Ovary (tissue), 9 donors: Measurements from ENCODE around the gene RSU1. TPM values are rescaled to one million over a fixed set of nuclear protein-coding genes. Genes with fewer than 3 reads are reported as not detected.

Experiments
- DNase-seq, 5 donors: peaks; one replicate each; pipeline ENCODE4 v3.0.0-alpha.2; 2019 to 2020
- H3K27ac ChIP-seq, 2 donors: fragments of 200-600 bp; one replicate each; pipeline versions ENCODE4 v1.5.1 to v1.8.0; 2019 to 2022
- H3K27me3 ChIP-seq: fragments of 200-600 bp; one replicate; pipeline ENCODE4 v1.8.0; 2022
- H3K36me3 ChIP-seq: fragments of 200-600 bp; sonication (generic); one replicate; pipeline ENCODE4 v1.5.1; 2019
- H3K4me1 ChIP-seq: one replicate; pipeline ENCODE4 v1.8.1; 2013; ENCODE audit warnings: mild to moderate bottlenecking, moderate library complexity; ENCODE audit not compliant: insufficient read depth
- H3K4me3 ChIP-seq: fragments of 200-600 bp; sonication (generic); one replicate; pipeline ENCODE4 v1.5.1; 2017
- H3K9me3 ChIP-seq, 2 donors: fragments of 200-600 bp in 1 of 2; sonication (generic) in 1 of 2; one replicate each; pipeline versions ENCODE4 v1.5.1 to v1.8.1; 2013 to 2019; ENCODE audit warnings: mild to moderate bottlenecking in 1 of 2, moderate library complexity in 1 of 2
- EP300 ChIP-seq: sonication (generic); formaldehyde crosslinking; IDR thresholded peaks from one replicate; pipeline ENCODE4 v1.6.1; 2017; ENCODE audit warnings: antibody characterized with exemption
- POLR2A ChIP-seq: fragments of 450-650 bp; IDR thresholded peaks from one replicate; pipeline ENCODE4 v1.6.1; 2017; ENCODE audit warnings: antibody characterized with exemption, mild to moderate bottlenecking, moderate library complexity
- WGBS, 3 donors: extraction: QIAGEN DNeasy Blood & Tissue Kit in 1 of 3; methylation state at CpG; one replicate each; pipeline versions ENCODE4 v1.1.5 to v1.1.7; 2013 to 2017; 5-methylcytosine and 5-hydroxymethylcytosine counted together
- intact Hi-C, 4 donors: fragments of 100-400 bp; cut with DNase I; formaldehyde crosslinking; loops; one replicate each; pipeline versions ENCODE4 v1.11.0 to v1.15.1; 2022 to 2023
- polyA plus RNA-seq, 2 donors: library from polyadenylated mRNA; stranded (reverse); fragments of 200-250 nt in 1 of 2; fragments of 350-450 nt in 1 of 2; fragmentation: Illumina TruSeq in 1 of 2; extraction: RNeasy Lipid Tissue Mini Kit (QIAGEN cat#74804) in 1 of 2; gene quantifications; one replicate each; pipeline ENCODE4 v1.2.3, GENCODE V29; 2013 to 2014
- total RNA-seq, 7 donors: library from RNA; depleted of rRNA in 2 of 7; stranded (reverse); fragments of >200 nt in 2 of 7; fragmentation: NEBNext Ultra II Directional in 3 of 7; extraction: Animal tissue kit (Norgen Biotek cat#: 25700) in 3 of 7; gene quantifications; one replicate each; pipeline versions ENCODE4 v1.1.0 to v1.2.4, GENCODE V29; 2016 to 2023
- TF ChIP-seq, protein P1 (sequence below), 3 donors: fragments of 450-650 bp in 2 of 3; fragments of 200-600 bp in 1 of 3; IDR thresholded peaks; one replicate each; pipeline versions ENCODE4 v1.5.1 to v1.8.0; 2016 to 2022; ENCODE audit warnings: antibody characterized with exemption in 3 of 3, mild to moderate bottlenecking in 1 of 3
- donor health status: DM: no; HTN: no; CAD: no; lungs with moderate emphysema.
- donor health status: DM: no; HTN: no; CAD: no.
- donor health status: Bipolar disorder and iron deficiency.
- donor health status: DM: yes; HTN: yes; CAD: no.
- donor health status: DM: no; HTN: no; CAD: no.
- donor health status: DM: yes; HTN: yes; CAD: no.

The RSU1 gene
- total and polyA plus RNA-seq, 9 donors, result 30.1 to 184 (median 70.3) TPM

DNA sequence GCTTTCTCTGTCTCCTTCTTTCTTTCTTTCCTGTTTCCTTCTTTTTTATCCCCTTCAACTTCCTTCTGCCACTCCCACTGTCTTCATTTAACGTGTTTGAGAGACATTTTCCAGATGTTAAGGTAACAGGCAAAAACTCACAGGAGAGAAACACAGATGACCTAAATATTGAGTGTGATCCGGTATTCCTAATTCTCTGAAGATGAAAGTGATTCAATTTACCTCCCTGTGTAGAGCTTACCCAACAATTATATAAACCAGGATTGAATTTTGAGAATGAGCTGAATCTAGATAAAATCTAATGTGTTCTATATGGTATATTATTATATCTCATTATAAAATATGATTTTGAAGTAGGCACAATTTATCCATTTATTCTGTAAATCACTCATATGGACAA lies 46.5 kb upstream of the RSU1 start:
- Histone ChIP-seq H3K4me3 (no peak overlapping the region), H3K4me1 (no peaks in the 10 kb centered on the region), H3K9me3 (no peaks in the 10 kb centered on the region), H3K27ac (no peak overlapping the region), H3K36me3 (no peaks in the 10 kb centered on the region), H3K27me3 (no peaks in the 10 kb centered on the region)
- DNase-seq, result no peak
- no peak for TF ChIP-seq EP300
- TF ChIP-seq, protein P1, sequence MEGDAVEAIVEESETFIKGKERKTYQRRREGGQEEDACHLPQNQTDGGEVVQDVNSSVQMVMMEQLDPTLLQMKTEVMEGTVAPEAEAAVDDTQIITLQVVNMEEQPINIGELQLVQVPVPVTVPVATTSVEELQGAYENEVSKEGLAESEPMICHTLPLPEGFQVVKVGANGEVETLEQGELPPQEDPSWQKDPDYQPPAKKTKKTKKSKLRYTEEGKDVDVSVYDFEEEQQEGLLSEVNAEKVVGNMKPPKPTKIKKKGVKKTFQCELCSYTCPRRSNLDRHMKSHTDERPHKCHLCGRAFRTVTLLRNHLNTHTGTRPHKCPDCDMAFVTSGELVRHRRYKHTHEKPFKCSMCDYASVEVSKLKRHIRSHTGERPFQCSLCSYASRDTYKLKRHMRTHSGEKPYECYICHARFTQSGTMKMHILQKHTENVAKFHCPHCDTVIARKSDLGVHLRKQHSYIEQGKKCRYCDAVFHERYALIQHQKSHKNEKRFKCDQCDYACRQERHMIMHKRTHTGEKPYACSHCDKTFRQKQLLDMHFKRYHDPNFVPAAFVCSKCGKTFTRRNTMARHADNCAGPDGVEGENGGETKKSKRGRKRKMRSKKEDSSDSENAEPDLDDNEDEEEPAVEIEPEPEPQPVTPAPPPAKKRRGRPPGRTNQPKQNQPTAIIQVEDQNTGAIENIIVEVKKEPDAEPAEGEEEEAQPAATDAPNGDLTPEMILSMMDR (IDR thresholded peaks at IDR 0.05), result no peak
- TF ChIP-seq POLR2A, result no peak
- WGBS, 3 donors, result 88 to 92% (median 89%) methylated on average over 2 of the region's 2 CpGs
- intact Hi-C loops, result no loop called here

DNA sequence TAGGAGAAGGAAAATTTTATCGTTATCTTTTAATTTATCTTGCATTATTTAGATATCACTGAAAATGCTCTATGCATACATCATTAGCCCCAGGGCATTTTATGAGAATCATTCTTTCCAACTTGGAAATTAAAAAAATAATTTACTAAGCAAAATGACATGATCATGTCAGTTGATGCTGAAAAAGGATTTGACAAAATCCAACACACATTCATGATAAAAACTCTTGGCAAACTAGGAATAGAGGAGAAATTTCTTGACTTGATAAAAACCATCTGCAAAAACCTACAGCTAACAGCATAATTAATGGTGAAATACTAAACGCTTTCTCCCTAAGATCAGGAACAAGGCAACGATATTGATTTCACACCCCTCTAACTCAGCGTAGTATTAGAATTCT lies 40.2 kb upstream of the RSU1 start:
- no peaks in the 10 kb centered on the region for H3K27me3 ChIP-seq
- H3K36me3 ChIP-seq, result no peaks in the 10 kb centered on the region
- no peak for TF ChIP-seq POLR2A
- TF ChIP-seq EP300, result no peak
- TF ChIP-seq, protein P1 (IDR thresholded peaks at IDR 0.05), result no peak
- no peak for DNase-seq
- intact Hi-C loops, result no loop called here
- 65 to 75% (median 75%) methylated on average over 4 of the region's 4 CpGs for WGBS, 3 donors
- no peaks in the 10 kb centered on the region for H3K9me3 ChIP-seq
- H3K4me3 ChIP-seq, result no peak overlapping the region
- no peaks in the 10 kb centered on the region for H3K4me1 ChIP-seq
- H3K27ac ChIP-seq, result no peak overlapping the region

DNA sequence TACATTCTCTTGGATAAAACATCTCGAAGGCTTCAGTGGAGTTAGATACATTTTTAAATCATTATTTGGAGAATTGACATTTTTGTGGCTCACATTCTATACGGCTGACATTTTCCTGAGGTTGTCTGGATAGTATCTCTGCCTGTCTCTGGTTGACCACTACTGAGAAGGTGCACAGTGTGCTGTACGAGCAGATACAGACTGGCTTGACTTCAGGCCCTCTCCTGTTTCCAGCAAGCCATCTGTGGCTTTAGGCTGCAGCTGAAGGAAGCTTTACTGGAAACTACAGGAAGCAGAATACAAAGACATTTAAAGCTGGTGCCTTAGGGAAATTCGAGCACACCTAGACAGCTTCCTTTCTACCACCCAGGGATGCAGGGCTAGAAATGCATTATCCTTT lies 39.3 kb upstream of the RSU1 start:
- Histone ChIP-seq H3K9me3 (no peaks in the 10 kb centered on the region), H3K36me3 (no peaks in the 10 kb centered on the region), H3K4me3 (no peak overlapping the region), H3K4me1 (no peaks in the 10 kb centered on the region), H3K27me3 (no peaks in the 10 kb centered on the region), H3K27ac (no peak overlapping the region)
- TF ChIP-seq, protein P1 (IDR thresholded peaks at IDR 0.05), result no peak
- no peak for TF ChIP-seq EP300
- no peak for TF ChIP-seq POLR2A
- intact Hi-C loops, result no loop called here
- WGBS, 3 donors, result 28 to 33% (median 28%) methylated on average over 4 of the region's 4 CpGs
- no peak for DNase-seq

DNA sequence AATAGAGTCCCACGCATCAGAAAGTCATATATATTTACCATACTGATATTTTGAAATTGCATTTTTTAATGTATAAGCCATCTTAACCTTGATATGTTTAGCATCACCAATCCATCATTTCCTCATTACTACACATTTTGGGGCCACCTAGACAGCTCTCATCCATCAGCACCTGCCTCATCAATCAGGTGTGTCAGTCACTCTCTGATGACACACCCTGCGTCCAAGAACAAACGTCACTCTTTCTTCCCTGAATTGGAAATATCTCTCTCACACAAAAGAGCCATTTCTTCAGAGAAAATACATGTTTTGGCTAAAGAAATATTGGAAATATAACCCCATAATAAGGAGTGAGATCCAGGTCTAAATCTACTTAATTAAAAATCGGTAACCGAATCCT lies 38.9 kb upstream of the RSU1 start:
- Histone ChIP-seq H3K27ac (no peak overlapping the region), H3K27me3 (no peaks in the 10 kb centered on the region), H3K36me3 (no peaks in the 10 kb centered on the region), H3K9me3 (no peaks in the 10 kb centered on the region), H3K4me1 (no peaks in the 10 kb centered on the region), H3K4me3 (no peak overlapping the region)
- TF ChIP-seq POLR2A (no peak), EP300 (no peak)
- TF ChIP-seq, protein P1 (IDR thresholded peaks at IDR 0.05), result no peak
- intact Hi-C loops, result no loop called here
- 75 to 84% (median 82%) methylated on average over 5 of the region's 5 CpGs for WGBS, 3 donors
- no peak for DNase-seq

DNA sequence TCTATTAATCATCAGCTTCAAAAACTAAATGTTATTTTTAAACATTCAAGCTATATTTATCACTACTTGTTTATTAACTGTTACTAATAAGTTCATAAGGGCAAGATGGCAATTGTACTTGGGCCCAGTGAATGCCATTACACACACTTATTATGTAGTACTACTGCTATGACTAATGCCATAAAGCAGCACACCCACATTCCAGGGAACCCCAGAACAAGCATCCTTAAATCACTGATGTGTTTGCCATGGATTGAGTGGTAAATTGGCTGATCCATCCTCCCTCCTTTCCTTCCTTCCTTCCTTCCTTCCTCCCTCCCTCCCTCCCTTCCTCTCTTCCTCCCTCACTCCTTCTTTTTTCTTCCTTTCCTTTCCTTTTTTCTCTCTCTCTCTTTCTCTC lies 37.4 kb upstream of the RSU1 start:
- H3K4me3 ChIP-seq, result no peak overlapping the region
- DNase-seq, result no peak
- no peaks in the 10 kb centered on the region for H3K9me3 ChIP-seq
- TF ChIP-seq, protein P1 (IDR thresholded peaks at IDR 0.05), result no peak
- no peaks in the 10 kb centered on the region for H3K27me3 ChIP-seq
- intact Hi-C loops, result no loop called here
- no peak overlapping the region for H3K27ac ChIP-seq
- no peaks in the 10 kb centered on the region for H3K36me3 ChIP-seq
- no peaks in the 10 kb centered on the region for H3K4me1 ChIP-seq
